ENCODE results near the gene TSR1.
"Not testable (repeated sequence)": the region's sequence is repeated elsewhere in the genome, so short reads cannot be mapped to it uniquely, and the experiment has no call there.

The TSR1 gene

GRCh38 chr17:2335726-2336214 is 487 bp downstream of the TSR1 start:
- no peak for DNase-seq

GRCh38 chr17:2331303-2331702 is 5.0 kb downstream of the TSR1 start:
- DNase-seq: no peak

- no peak for DNase-seq
Observed at GRCh38 chr17:2323629-2324314, 12.5 kb downstream of the TSR1 start.

GRCh38 chr17:2321399-2321798 is 14.9 kb downstream of the TSR1 start:
- DNase-seq: no peak

DNA sequence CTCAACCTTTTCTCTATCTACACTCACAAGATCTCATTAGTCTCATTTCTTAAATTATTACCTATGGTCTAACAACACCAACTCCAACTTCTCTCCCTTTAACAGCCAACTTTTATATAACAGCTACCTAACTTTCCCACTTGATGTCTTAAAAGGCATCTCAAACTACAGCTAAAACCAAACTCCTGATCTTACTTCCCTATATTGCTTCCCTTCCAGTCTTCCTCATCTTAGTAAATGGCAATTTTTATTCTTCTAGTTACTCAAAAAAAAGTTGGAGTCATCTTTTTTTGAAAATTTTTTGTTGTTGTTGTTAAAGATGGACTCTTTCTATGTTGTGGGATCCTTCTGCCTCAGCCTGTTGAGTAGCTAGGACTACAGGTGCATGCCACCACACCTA is 17.2 kb downstream of the TSR1 start:
- DNase-seq: no peak

DNA sequence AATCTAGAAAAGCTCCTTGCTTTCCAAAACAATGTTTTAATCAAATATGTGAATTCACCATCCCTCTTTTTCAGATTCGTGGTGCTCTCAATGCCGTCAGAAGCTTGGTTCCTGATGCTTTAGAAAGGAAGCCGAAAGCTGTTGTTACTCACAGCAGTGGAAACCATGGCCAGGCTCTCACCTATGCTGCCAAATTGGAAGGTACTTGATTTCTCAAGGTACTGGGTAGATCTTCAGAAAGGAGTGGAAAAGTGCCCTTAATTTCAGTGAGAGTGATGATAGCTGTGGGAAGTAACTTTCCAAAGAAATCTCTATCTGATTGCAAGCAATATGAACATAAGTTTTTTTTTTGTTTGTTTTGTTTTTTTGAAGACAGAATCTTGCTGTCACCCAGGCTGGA is 18.5 kb downstream of the TSR1 start:
- no peak for DNase-seq

DNA sequence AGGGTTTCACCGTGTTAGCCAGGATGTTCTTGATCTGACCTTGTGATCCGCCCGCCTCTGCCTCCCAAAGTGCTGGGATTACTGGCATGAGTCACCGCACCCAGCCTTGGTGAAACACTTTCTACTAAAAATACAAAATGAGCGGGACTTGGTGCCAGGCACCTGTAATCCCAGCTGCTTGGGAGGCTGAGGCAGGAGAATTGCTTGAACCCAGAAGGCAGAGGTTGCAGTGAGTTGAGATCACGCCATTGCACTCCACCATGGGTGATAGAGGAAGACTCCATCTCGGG is 19.4 kb downstream of the TSR1 start:
- DNase-seq: not testable (repeated sequence)

- DNase-seq: no peak
Observed at GRCh38 chr17:2312736-2313135, 23.5 kb downstream of the TSR1 start.

DNA sequence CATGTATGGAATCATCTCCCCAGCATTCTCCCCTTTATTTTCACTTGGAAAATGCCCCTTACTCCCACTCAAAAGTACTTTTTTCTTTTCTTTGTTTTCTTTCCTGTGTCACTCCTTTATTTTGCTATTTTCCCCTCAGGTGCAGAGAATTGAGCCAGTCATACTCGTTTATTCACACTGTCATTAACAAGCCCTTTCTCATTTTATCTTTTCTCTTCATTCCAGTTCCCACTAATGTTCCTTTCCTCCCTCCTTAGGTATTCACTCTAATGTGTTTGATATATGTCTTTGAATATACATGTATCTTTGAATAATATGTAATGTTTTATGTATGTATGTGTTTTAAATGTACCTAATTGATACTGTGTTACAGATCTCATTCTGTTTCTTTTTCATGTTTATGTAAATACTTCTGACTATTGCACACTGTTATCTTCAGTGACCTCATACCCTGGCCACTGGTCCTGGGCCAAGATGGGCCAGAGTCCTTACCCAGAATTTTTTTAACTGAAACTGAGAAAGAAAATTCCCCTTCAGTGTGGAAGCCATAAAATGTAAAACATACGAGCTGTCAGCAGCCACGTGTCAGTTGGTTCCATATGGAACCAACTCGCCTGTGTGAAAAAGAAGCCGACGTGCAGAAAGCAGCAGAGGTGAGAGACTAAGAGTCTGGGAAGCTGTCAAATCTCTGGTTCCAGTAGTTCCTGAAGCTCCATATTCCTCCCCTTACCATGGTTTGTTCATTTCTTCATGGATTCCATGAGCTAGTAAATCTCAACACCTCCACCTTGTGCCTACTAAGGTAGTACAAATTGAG is 26.7 kb downstream of the TSR1 start:
- DNase-seq: no peak

DNA sequence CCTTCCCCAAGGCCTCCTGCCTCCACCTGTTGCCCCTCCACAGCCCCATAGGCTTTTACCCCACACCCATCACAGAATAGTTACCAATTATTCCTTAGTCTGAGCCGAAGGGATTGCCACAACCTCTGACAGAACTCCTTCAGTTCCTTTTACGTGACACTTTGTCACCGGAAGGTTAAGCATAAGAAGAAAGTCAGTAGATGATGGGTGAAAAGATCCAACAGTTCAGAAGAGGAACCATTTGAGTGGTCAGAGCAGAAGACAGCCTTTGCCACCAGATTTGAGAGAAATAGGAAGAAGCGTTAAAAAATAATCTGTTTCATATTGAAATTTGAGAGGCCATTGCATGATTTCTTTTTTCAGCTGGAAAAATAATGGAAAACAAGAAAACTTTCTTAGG is 31.3 kb downstream of the TSR1 start:
- DNase-seq: no peak

DNA sequence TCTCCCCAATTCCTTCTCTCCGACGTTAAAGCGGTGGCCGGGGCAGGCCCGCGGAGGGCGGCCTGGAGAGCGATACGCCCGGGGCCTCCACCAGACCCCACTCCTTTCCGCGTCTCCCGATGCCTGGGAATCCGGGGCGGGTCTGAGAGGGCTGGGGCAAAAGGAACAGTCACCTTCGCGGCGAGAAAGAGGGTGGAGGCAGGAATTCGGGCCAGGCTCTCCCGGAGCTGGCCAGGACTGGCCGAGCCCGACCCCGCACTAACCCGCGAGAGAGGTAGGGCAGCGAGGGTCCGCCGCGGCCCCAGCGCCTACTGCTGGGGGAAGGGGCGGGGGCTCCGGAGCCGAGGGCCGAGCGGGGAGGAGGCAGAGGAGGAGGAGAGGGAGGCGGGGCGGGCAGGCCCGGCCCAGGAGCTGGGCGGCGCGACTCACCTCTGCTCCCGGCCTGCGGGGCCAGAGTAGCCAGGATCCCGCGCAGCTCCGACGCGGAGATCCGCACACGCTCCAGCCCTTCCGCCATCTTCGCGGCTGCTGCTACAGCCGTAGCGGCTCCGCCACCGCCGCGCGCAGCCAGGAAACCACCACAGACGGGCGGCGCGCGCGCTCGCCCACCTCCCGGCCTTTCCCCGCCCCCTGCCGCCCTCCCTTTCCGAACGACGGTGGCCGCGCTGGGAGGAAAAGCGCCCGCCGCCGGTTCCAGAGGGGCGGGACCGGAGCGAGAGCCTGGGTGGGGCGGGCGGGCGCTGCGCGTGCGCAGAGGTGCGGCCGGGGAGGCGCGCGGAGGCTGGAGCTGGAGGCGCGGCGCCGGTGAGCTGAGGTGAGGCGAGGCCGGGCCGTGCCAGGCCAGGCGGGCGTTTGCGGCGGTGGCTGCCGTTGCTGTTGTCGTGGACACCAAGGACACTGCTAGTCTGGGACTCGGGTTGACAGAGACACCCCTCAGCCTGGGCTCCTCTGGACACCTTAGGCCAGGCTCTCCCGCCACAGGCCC is 32.8 kb downstream of the TSR1 start, which contains the start of the genes SMG6 and SRR:
SMG6 (minus strand) TSS at position 582 of the 985 bp plus-strand sequence; CDS start at position 517, 65 bp downstream.
SRR (plus strand) TSS at position 747 of the 985 bp plus-strand sequence. CDS start 11,611 bp downstream, outside the sequence.
- peak; percentile 82 to 84 for DNase-seq

- no peak for DNase-seq
Observed at GRCh38 chr17:2302778-2303203, 33.5 kb downstream of the TSR1 start.

GRCh38 chr17:2299756-2300155 is 36.5 kb downstream of the TSR1 start:
- DNase-seq: no peak

DNA sequence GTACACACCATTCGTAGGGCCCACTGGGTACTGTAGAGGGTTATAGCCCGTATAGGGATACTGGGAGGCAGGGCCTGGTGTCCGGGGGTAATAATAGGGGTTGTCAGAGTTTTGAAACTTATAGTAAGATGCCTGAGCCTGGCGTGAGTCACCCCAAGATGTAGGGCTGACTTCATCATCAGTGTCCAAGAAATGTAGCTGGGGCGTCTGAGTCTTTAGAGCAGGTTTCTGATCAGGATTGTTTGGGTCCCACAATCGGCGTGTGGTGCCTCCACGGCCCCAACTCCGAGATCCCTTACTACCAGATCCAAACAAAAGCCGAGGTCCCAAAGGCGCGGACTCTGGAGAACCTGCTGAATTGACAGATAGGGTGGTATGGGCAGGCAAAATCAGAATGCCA is 37.1 kb downstream of the TSR1 start:
- DNase-seq: no peak

- no peak for DNase-seq
Observed at GRCh38 chr17:2297023-2297422, 39.2 kb downstream of the TSR1 start.

- no peak for DNase-seq
Observed at GRCh38 chr17:2295575-2295974, 40.7 kb downstream of the TSR1 start.

DNA sequence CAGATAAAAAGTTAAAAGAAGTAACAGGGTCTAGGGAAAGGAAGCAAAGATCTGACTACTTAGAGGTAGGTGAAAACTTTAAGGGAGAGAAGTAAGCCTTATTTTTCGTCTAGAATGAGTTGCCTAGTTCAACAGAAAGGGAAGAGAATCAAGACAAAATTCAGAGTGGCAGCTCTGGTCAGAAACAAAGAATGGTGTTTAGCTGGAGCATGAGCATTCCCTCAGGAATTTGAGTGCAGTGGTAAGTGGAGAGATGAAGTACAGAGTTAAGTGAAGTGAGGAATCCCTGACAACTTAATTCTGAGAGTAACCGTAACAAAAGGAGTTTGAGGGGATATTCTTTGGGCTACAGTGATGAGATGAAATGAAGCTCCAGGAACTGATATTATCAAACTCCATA is 44.2 kb downstream of the TSR1 start:
- no peak for DNase-seq

DNA sequence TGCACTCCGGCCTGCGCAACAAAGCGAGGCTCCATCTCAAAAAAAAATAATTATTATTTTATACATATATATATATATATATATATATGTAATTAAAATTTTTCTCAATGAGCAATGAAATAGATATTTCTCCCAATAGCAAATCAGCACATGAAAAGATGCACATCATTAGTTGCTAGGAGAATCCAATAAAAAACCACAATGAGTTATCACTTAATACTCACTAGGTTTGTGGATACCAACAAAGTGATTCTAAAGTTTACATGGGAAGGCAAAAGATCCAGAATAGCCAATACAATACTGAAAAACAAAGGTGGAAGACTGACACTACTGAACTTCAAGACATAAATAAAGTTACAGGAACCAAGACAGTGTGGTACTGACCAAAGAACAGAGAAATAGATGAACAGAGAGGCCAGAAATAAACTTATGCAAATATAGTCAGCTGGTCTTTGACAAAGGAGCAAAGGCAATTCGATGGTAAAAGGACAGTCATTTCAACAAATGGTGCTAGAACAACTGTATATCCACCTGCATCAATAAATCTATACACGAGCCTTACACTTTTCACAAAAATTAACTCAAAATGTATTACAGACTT is 46.3 kb downstream of the TSR1 start:
- DNase-seq: no peak

DNA sequence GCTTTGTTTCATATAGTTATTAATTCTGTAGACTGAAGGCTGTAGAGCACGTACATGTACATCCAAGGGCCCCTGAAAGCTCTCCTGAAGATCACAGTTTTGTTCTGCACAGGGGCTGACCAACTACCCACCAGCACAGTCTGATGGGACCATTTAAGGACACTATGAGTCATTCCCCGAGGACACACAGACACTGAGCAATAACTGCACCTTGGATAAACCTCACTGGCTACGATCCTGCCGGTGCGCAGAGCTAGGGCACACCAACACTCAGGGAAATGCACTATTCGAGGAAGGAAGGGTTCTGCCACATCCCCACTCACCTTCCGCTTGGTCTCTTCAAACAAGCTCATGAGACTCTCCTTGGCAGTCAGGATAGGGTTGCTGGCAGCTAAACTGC is 53.0 kb downstream of the TSR1 start:
- DNase-seq: no peak

- peak; percentile 17 to 29 for DNase-seq
Observed at GRCh38 chr17:2282297-2282873, 53.9 kb downstream of the TSR1 start.

DNA sequence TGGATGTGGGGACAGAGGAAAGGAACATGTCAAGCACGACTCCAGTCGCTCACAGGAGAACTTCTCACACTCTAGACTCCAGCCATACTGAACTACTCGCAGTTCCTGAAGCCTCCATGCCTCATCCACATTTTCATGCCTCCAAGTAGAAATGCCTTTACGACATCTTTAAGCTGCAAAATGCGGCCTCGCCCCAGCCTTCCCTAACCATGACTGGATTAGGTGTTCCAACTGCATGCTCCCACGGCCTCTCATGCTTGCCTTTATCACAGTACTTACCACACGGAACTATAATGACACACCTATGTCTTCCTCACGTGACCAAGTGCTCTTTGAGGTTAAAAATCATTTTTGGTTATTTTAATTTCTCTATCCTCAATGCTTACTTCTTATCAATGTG is 56.5 kb downstream of the TSR1 start:
- no peak for DNase-seq
